DMS79 treated with DMSO at 0.1 percent for 48 hours (cell line): ENCODE measurements around the gene TTLL5.

Experiments used
- DNase-seq: peaks from one replicate; lab custom pipeline; 2025; lab: John Stamatoyannopoulos, UW

The TTLL5 gene

DNA sequence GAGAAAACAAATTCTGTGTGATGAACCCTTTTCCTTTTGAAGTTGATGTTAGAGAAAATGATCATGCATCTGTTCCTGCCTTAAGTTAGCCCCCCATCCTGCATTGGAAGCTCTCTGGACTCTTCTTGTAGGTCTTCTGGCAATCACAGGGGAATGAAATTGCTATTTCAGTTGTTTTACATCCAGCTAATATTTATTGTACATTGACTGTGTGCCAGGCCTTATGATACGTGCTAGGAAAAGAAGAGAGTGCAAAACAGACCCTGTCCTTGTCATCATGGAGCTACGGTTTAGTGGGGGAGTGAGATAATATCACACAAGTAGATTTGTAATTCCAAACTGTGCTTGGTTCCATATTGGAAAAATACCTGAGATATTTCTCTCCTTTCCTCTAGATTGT lies 202.2 kb downstream of the TTLL5 start:
- DNase-seq = no peak

DNA sequence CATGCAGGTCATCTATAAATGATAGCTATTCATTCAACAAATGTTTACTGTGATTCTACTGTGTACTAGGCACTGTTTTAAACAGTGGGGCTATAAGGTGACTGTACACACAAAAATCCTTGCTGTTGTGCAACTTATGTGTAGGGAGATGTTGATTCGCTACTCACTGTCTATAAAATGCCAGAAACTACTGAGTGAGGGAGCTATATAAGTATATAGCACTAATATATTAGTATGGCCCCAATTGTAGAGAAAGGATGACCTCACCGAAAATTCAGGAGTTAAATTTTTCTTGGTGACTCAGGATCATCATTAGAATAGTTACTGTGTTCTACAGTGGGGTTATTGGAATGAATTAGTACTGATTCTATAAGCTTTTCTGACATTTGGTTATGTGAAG lies 203.3 kb downstream of the TTLL5 start:
- DNase-seq = no peak

DNA sequence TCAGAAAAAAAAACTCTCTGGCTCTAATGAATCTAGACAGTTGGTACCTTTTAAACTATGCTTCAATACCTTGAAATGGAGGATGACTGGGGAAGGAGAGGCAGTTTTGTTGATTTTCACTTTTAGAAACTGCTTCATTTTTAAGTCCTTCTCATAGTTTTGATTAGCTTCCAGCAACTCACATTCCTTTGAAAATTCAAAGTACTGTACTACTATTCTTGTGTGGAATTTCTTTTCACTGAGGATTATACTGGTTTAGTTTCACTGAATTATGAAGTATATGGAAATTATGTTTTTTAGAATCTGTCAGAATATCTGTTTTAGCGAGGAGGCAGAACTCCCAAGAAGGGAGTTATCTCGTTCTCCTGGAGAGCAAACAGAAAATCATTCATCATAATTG lies 204.5 kb downstream of the TTLL5 start:
- no peak for DNase-seq

DNA sequence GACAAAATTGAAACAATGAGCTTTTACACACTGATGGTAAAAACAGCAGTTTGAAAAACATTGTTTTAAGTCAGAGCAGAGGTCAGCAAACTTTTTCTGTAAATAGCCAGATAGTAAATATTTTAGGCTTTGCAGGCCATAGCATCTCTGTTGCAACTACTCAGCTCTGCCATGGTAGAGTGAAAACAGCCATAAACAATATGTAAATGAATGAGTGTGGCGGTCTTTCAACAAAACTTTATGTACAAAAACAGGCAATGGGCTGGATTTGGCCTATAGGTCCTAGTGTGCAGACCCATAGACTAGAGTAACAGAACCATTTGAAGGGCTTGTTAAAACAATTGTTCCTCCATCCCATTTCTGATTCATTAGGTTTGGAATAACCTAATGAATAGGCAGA lies 205.9 kb downstream of the TTLL5 start:
- no peak for DNase-seq

DNA sequence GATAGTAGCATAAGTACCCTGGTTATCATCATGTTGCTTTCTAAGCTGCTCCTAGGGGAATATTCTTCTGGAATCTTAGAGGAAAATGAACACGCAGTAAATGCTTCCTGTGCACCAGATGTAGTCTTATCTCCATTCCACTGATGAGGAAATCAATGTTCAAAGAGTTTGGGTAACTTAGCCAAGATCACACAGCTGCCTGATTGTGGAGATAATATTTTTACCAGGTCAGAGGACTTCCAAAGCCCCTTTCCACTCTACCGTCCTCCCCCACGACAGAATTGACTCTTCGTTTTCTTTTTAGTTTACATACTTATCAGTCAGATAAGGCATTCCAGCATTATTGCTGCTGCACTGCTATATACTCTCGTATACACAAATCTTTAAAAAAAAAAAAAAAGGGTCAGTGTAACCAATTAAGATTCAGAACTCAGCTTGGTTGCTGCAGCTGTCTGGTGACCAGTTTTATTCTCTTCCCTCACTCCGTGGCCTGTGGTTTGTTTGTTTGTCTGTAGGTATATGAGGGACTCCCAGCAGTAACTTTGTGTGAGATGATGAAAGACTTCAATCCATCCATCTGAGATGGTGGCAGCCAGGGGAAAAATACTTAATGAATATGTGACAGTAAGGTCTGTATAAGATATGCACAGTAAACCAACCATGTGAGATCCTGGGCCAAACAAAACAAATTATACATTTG lies 210.3 kb downstream of the TTLL5 start:
- DNase-seq = no peak

DNA sequence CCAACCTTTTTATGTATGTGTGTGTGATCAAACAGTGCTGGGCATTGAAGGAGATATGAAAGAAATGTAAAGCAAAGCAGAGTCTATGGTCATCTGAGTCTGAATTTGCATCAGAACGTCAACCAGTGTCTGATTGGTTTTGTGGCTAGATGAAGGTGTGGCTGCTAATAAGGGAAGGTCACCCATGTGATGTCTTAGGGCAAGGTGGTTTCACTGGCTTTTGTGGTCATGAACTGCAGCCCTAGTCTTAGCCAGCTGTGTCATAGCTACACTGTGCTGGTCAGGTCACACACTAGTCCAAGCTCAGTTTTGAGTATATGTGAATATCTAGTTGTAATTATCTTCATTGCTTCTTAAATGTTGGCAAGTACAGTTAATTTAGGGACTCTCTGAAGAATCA lies 214.9 kb downstream of the TTLL5 start:
- no peak for DNase-seq

DNA sequence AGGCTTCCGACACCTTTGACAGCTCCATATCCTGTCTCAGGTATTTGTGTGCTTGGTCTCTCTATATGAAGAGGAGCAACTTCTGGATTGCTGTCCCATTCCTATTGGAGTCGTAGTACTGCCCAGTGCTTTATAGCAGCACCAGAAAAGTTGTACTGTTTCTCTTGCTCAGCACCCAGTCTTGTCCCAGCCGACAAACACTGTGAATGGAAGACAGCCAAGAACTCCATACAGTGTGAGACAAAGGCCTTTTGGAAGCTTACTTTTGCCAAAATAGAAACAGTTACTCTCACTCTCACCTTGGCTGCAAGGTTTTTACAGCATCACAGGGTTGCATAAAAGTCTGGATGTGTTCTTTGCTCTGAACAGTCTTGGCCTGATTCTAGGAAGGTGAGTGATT lies 215.5 kb downstream of the TTLL5 start:
- no peak for DNase-seq

DNA sequence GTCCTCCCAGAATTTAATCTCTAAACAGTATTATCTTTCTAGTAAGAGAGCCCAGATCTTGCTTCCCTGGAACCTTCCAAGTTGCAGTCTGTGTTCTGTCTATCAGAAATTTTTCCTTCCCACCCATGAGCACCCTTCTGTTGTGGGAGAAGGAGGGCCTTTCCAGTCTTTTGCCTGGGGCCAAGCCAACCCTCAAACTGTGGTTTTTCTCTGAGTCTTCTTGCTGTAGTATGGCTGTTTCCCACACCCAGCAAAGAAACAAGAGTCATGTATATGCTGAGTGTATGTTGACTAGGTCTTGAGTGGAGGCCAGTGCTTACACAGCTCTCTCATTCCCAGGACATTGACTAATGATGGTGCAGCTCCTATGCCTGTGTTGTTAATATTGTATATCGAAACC lies 216.2 kb downstream of the TTLL5 start:
- no peak for DNase-seq

DNA sequence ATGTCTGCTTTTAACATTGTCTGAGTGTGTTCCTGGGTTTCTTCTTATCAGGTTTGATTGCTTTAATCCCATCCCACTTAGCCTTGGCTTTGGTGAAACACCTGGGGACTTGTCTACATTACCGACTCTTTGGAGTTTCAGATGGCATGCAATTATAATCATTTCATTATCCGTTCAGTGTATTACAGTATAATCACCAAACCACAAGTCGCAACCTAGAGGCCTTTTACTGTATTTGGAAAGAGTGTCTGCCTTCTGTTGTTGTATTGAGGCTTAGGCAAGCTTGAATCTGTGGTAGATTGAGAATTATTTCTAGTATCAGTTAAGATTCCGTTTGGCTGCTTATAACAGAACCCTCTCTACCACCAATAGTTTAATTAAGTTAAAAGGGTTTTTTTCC lies 216.8 kb downstream of the TTLL5 start:
- DNase-seq = peak; percentile 12

DNA sequence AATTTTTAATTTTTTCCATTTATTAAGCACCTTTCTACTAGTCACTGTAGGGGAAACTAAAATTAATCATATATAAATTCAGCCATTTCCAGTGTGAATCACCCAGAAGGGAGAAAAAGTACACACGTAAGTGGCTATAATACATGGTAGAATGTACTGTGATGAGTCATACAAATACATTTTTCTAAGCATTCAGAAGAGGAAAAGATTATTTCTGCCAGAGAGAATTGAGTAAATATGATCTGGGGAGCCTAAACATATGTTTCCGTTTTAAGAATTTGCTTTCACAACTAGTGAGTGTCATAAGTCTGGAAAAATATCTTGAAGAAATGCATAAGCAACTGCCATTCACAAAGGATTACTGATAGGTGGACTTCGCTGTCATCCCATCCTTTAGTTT lies 218.0 kb downstream of the TTLL5 start:
- DNase-seq = no peak

DNA sequence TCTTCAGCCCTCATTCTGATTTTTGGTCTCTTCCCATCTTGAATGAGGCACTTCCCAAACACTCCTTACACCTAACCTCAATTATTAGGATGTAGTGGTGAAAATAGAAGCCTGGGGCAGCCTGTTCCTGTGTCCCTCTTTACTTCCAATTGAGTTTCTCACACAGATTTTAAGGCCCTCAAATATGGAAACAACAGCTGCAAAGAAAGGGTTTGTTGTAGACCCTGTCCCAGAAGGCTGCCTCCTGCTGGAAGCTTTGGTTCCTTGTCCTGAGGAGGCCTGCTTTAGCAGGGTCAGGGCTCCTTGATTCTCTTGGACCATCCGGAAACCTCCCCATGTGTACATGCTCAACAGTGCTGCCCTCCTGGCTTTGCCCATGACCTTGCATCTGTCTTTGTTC lies 219.5 kb downstream of the TTLL5 start:
- DNase-seq = no peak

DNA sequence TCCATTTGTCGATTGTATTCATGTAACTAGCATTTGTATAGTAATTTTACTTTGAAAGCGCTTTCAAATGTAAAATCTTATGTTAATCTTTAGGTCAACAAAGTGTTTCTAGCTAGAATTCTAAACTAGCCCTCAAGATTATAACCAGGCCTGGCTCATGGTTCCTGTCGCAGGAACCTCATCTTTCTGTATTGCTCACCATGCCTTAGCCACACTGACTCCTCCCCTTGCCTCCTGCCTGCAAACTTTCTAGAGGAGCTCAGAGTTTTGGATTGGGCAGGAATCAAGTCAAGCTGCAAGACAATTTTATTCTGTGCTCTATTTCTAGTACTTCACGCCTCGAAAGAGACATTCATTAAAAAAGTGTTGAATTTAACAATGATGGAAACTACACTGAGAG lies 220.9 kb downstream of the TTLL5 start:
- DNase-seq = no peak

DNA sequence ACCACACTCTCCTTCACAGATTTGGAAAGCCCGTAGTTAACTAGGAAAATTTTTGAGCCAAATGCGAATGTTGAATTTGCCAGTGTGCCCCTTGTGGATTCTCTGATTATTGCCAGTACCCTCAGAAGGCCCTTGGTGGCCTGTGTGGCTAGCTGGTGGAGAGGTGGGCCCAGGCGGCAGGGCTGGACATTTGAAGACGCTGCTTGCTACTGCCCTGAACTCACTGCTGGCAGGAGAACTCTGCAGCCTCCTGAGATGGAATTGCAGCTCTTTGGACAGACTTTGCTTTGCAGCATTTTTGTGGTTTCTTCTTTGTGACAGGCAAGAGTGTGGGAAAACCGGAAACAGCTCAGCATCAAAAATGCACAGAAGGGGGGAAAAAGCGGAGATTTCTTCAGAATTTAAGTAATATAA lies 223.2 kb downstream of the TTLL5 start:
- DNase-seq = no peak

DNA sequence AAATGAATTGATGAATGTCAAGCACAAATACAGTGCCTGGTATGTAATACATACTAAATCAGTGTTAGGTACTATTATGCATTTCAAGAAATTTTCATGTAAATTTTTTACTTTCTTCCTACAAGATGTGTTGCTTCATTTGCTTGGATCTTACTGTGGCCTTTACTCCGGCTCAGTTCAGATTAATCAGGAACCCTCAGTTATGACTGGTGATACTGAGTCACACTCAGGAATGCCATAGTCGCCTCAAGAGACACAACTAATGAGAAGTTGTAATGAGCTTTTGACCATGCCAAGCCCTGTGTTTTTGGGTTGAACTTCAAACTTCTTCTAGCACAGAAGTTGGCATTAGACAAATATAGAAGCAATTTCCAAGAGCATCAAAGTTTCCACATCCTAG lies 224.8 kb downstream of the TTLL5 start:
- DNase-seq = no peak

DNA sequence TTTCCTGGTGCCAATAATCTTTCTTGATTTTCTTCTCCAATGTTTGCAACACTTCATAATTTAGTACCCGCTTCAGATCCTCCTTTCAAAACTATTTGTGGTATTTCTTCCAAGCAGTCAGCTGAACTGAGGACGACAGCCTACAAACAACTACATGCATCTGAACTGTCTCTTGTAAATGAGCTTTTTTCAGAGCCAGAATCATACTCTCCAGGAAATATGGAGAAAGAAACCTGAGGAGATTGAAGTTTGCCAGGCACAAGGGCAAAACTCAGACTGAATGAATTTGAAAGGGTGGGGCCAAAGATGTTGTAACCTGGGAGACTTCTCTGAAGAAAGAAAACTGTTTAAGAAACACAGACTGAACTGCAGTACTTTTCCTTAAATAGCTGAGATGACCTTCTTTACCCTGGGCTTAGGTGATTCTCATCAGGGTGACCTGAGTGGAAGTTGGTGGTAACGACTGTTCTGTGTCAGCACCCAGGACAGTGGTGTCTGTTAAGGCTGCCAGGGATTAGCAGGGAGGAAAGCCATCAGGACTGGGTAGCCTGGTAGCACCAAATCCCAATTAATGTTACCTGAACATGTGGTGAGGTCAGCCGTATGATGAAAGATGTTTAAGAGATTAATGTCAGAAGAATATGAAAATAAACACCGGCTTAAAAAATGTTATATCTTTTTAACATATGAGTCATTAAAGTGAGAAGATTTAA lies 225.7 kb downstream of the TTLL5 start:
- DNase-seq = no peak

DNA sequence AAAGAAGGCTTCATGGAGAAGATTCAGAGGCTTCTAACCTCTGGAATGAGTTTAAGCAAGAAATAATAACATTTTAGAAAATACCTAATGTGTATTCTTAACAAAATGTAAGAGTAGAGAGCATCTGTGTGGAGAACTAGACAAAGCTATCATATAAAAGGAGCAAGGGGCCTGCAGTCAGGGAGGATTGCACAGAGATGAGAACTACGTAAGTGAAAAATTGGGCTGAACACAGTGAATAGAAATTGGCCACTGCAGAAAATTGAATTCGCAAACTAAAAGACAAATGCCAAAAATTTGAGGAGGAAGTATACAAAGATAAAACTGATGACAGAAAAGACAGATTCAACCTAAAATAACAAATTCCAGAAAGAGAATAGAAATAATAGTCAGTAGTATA lies 227.9 kb downstream of the TTLL5 start:
- DNase-seq = no peak

DNA sequence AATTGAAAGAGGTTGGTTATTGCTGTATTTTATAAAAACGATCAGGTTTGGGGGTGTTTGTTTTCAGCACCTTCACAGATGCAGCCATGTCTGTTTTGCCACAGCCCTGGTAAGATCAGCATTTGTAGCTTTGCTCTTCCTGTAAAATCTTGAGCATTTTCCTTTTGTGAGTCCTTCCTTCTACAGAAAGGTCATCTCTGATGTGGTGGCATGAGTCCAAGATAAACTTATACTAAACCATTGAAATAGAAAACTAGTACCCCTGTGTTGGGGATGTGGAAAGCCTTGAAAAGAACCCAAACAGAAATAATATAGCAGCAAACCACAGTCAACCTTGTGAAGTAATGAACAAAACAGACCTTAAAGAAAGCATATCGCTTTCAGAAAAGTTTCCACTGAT lies 235.3 kb downstream of the TTLL5 start:
- no peak for DNase-seq

DNA sequence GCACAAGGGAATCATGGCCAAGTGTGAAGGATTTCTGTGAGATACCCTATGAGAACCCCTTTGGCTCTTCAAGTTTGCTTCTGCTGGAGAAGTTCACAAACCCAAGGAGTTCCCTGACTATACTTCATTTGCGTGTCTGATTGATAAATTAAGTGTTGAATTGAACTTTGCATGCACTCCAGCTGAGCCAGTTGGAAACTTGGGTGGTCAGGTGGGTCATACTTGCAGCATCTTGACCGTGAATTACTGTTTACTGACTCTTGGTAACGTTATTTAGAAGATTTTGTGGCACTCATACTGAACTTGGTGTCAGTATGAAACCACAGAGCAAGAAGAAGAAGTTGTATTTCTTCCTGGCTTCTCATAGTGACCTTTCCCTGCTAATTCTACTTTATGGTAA lies 243.3 kb downstream of the TTLL5 start:
- DNase-seq = no peak

DNA sequence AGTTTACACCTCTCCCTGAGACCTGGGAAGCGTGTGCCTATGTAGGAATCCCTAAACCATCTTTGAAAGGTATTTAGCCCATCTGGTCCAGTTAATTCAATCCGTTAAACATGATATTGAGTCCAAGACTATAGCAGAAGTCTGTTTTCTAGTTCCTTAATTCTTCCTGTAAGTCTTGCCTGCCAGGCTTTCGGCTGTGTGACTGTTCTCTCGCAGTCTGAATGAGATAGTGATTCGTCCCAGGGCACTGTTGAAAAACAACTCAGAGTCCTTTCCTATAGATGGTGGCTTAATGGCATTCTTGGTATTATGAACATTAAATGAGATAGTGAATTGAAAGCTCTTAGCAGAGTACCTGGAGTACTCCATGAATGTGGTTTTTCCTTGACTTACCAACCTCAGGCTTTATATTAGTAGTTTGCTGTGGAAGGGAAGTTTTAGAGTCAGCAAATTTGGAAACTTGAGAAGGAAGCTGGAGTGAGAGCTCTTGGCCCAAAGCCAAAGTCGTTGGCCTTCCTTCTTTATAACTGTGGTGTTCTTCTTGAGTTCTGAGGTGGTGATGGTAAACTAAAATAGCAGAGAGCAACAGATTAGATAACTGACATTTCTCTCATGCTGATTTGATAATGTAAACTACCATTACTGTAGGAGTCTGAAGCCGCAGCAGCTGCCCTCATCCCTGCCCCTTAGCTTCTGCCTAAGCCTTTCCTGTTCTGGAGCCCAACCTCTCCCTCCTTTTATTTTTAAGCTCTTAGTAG lies 244.3 kb downstream of the TTLL5 start:
- DNase-seq = peak; percentile 82

DNA sequence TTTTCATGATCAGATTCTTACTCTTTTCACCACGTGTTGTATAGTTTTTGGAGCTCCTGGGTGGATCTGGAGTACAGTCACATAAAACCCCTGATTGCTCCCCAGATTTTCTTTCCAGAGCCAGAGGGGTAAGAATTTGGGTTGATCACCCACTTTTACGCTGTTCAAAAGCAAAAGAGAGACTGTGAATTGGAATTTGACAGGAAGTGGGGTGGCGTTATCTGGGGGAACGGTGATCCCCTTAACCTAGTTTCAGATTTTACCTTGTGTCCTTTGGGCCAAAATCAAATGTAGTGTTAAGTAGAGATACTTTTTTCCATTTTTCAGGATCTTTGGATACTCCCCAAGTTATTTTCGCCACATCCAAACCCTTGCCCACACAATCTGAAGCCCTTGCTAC lies 245.2 kb downstream of the TTLL5 start:
- DNase-seq = no peak

DNA sequence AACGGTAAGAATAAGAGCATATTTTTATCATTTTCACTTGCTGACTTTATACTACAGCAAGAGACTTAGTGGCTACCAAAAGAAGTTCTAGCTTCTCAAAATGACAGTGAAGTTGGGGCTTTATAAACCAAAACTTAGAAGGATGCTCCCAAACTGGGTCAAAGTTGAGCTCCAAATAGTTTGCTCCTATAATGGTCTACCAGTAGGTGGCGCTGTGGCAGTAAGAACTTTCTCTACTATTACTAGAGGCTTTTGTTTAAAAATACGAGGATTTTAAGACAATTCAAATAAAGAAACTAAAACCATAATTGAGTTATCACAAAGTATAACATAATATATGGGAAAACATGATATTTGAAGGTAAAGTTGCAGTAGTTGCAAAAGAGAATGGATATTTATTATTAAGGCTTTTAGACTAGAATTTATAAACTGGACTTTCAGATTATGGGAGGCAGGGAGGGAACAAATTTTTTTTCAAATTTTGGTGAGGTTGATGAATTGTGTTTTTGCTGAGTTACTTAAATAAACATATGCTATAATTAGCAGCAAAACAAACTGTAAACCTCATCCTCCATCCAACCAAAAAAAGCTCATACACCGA lies 245.7 kb downstream of the TTLL5 start:
- no peak for DNase-seq

DNA sequence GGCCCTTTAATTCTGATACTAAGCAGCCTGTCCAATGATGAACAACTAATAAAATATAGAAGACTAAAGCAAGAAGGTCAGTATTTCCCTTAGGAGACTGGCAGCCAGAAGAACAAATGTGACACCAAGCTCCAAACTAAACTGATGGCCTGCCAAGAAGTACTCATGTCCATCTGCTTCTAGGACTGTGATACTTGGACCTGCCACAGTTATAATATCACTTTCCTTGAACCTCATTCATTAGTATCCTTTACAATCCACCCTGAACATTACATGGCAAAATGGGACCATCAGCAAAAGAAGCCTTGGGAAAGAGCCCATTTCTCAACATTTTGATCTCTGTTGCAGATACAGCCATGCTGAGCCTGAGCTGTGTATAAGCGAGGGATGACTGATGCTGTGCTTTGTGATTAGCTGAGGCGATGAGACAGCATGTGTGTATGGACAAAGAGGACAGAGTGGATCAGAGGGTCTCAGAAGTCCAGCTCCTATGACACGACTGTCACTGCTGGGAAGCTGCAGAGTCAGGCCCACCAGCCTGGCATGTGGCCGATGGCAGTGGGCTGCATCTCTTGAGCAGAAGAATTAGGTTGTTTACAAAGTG lies 246.8 kb downstream of the TTLL5 start:
- no peak for DNase-seq
